Measurements from ENCODE around the gene DCDC2B.

The DCDC2B gene

DNA sequence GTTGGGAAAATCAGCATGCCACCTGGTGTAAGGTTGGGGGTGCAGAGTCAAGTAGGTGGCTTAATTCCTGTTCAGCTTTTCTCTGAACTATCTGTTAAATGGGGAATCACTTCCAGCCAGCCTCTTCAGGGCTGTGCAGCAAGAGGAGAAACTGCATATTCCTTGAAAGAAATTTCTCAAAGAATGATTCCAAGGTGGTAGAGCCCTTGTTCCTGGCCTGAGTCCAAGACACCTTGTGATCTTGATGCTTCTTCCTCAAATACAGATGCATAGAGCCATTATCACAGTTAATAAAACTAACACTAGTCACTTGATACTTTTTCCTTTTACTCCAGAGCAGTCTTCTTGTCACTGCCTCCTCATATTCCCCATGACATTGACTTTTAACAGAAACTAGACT is 24.2 kb upstream of the DCDC2B start:
- DNase-seq (ENCODE audit: low spot score) = no peak
- in situ Hi-C loops (cut with MboI; ENCODE audit: low sequenced_read_pairs, unreplicated experiment) = no loop called here
- TF ChIP-seq, protein P1, sequence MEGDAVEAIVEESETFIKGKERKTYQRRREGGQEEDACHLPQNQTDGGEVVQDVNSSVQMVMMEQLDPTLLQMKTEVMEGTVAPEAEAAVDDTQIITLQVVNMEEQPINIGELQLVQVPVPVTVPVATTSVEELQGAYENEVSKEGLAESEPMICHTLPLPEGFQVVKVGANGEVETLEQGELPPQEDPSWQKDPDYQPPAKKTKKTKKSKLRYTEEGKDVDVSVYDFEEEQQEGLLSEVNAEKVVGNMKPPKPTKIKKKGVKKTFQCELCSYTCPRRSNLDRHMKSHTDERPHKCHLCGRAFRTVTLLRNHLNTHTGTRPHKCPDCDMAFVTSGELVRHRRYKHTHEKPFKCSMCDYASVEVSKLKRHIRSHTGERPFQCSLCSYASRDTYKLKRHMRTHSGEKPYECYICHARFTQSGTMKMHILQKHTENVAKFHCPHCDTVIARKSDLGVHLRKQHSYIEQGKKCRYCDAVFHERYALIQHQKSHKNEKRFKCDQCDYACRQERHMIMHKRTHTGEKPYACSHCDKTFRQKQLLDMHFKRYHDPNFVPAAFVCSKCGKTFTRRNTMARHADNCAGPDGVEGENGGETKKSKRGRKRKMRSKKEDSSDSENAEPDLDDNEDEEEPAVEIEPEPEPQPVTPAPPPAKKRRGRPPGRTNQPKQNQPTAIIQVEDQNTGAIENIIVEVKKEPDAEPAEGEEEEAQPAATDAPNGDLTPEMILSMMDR (IDR thresholded peaks at IDR 0.05; ENCODE audit: borderline replicate concordance, control extremely low read depth, extremely low read depth, insufficient read depth, missing control alignments) = no peak

DNA sequence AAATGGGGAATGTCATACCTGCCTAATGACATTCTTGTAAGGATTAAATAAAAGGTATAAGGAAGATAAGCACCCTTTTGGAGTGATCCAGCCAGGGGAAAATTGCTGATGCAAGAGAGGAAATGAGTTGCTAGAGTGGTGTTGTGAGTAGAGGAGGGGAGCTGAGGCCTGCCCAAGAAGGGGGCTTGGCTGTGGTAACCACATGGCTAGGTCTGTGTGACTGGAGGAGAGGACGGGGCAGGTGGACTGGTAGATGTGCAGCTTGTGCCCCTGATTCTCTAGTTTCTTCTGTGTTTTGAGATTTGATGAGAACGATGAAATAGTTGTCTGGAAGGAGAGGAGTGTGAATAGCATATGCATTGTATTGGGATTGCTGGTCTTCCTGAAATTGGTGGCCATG is 22.8 kb upstream of the DCDC2B start:
- in situ Hi-C loops (cut with MboI; ENCODE audit: low sequenced_read_pairs, unreplicated experiment) = no loop called here
- no peak for DNase-seq (ENCODE audit: low spot score)
- TF ChIP-seq, protein P1 (IDR thresholded peaks at IDR 0.05; ENCODE audit: borderline replicate concordance, control extremely low read depth, extremely low read depth, insufficient read depth, missing control alignments) = no peak

DNA sequence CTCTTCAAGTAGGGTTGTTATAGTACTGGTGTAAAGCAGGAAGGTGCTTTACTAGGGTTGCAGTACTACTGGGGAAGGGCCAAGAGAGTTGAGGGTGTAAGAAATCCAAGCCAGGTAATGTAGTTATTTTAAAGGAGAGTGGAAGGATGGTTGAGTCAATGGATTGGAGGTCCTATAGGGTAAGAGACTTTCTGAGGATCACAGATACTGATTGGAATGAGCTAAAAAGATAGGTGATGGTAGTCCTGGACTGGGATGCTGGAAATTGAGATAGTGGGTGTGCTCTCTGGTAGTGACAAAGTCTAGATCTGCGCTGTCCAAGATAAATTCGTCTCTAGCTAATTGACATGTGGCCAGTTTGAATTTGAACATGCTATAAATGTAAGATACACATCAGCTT is 22.4 kb upstream of the DCDC2B start:
- in situ Hi-C loops (cut with MboI; ENCODE audit: low sequenced_read_pairs, unreplicated experiment) = no loop called here
- DNase-seq (ENCODE audit: low spot score) = no peak
- TF ChIP-seq, protein P1 (IDR thresholded peaks at IDR 0.05; ENCODE audit: borderline replicate concordance, control extremely low read depth, extremely low read depth, insufficient read depth, missing control alignments) = no peak

DNA sequence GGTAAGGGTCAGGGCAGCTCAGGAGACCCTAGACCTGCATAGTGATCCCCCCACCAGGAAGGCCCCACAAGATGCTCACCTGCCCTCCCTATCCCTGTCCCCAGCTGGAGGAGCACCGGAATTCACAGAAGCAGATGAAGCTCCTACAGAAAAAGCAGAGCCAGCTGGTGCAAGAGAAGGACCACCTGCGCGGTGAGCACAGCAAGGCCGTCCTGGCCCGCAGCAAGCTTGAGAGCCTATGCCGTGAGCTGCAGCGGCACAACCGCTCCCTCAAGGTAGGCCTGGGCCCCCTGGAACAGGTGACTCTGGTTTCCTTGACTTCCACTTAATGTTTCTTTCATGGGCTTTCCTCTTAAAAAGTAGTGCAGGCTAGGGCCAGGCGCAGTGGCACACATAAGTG is 21.0 kb upstream of the DCDC2B start:
- in situ Hi-C loops (cut with MboI; ENCODE audit: low sequenced_read_pairs, unreplicated experiment) = no loop called here
- DNase-seq (ENCODE audit: low spot score) = no peak
- TF ChIP-seq, protein P1 (IDR thresholded peaks at IDR 0.05; ENCODE audit: borderline replicate concordance, control extremely low read depth, extremely low read depth, insufficient read depth, missing control alignments) = no peak

DNA sequence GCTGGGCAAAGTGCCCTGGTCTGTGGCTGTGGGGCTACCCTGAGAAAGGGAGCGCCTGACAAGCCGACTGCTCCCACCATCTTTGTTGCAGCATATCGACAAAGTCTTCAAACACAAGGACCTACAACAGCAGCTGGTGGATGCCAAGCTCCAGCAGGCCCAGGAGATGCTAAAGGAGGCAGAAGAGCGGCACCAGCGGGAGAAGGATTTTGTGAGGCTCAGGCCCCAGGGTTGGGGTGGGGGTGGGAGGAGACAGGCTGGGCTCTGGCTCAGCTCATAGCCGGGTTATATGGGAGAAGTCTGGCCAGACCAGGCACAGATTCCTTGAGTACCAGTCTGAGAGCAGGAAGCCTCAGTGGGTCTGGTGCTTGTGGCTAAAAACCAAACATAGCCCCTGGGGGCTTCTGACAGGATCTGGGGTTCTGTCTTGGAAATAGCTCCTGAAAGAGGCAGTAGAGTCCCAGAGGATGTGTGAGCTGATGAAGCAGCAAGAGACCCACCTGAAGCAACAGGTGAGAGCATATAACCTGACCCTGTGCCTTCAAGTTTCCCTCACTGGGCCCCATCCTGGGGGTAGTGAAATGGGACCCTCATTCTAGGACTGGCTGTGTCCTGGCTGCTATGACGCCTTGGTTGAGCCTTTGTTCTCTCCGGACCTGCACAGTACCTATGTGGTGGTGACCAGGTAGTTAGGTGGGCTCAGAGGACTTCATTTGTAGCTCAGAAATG is 16.5 kb upstream of the DCDC2B start:
- in situ Hi-C loops (cut with MboI; ENCODE audit: low sequenced_read_pairs, unreplicated experiment) = no loop called here
- no peak for DNase-seq (ENCODE audit: low spot score)
- TF ChIP-seq, protein P1 (IDR thresholded peaks at IDR 0.05; ENCODE audit: borderline replicate concordance, control extremely low read depth, extremely low read depth, insufficient read depth, missing control alignments) = no peak

DNA sequence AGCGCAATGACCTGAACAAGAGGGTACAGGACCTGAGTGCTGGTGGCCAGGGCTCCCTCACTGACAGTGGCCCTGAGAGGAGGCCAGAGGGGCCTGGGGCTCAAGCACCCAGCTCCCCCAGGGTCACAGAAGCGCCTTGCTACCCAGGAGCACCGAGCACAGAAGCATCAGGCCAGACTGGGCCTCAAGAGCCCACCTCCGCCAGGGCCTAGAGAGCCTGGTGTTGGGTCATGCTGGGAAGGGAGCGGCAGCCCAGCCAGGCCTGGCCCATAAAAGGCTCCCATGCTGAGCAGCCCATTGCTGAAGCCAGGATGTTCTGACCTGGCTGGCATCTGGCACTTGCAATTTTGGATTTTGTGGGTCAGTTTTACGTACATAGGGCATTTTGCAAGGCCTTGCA is 13.9 kb upstream of the DCDC2B start:
- in situ Hi-C loops (cut with MboI; ENCODE audit: low sequenced_read_pairs, unreplicated experiment) = no loop called here
- DNase-seq (ENCODE audit: low spot score) = no peak
- TF ChIP-seq, protein P1 (IDR thresholded peaks at IDR 0.05; ENCODE audit: borderline replicate concordance, control extremely low read depth, extremely low read depth, insufficient read depth, missing control alignments) = no peak
